ENCODE measurements around the gene LYSET. TPM values are rescaled to one million over a fixed set of nuclear protein-coding genes. Genes with fewer than 3 reads are reported as not detected.
A peak's percentile ranks its signal among the peaks of the same experiment; 100 is the strongest.
"Not testable (repeated sequence)": the region's sequence is repeated elsewhere in the genome, so short reads cannot be mapped to it uniquely, and the experiment has no call there.

The LYSET gene
- total RNA-seq, 4 donors from 2014 or later, result 6.6 to 11.5 (median 7.1) TPM

DNA sequence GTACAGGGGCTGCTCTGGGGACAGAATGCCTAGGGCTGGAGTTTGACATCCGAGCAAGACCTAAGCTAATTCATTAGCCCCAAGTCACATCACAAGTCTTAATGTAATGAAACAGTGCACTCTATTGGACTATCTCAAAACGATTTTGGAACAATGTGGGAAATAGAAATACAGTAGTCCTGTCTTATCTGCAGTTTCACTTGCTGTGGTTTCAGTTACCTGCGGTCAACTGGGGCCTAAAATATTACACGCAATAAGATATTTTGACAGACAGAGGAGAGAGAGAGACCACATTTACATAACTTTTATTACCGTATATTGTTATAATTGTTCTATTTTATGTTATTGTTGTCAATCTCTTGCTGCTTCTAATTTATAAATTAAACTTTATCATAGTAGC lies 21.6 kb upstream of the LYSET start:
- H3K27me3 ChIP-seq, result no peaks in the 10 kb centered on the region
- no peaks in the 10 kb centered on the region for H3K4me1 ChIP-seq
- no peak for DNase-seq (ENCODE audit: low spot score in 2 of 2)
- H3K36me3 ChIP-seq, result no peaks in the 10 kb centered on the region
- TF ChIP-seq POLR2A (IDR thresholded peaks at IDR 0.05), result no peak
- TF ChIP-seq POLR2AphosphoS5 (IDR thresholded peaks at IDR 0.05), result no peak
- TF ChIP-seq EP300 (IDR thresholded peaks at IDR 0.05), result no peak
- TF ChIP-seq, protein P1, sequence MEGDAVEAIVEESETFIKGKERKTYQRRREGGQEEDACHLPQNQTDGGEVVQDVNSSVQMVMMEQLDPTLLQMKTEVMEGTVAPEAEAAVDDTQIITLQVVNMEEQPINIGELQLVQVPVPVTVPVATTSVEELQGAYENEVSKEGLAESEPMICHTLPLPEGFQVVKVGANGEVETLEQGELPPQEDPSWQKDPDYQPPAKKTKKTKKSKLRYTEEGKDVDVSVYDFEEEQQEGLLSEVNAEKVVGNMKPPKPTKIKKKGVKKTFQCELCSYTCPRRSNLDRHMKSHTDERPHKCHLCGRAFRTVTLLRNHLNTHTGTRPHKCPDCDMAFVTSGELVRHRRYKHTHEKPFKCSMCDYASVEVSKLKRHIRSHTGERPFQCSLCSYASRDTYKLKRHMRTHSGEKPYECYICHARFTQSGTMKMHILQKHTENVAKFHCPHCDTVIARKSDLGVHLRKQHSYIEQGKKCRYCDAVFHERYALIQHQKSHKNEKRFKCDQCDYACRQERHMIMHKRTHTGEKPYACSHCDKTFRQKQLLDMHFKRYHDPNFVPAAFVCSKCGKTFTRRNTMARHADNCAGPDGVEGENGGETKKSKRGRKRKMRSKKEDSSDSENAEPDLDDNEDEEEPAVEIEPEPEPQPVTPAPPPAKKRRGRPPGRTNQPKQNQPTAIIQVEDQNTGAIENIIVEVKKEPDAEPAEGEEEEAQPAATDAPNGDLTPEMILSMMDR (IDR thresholded peaks at IDR 0.05), result no peak
- H3K27ac ChIP-seq, result no peak overlapping the region
- H3K4me3 ChIP-seq, result no peak overlapping the region
- WGBS, result 81% methylated on average over 5 of the region's 5 CpGs
- no peaks in the 10 kb centered on the region for H3K9me3 ChIP-seq

DNA sequence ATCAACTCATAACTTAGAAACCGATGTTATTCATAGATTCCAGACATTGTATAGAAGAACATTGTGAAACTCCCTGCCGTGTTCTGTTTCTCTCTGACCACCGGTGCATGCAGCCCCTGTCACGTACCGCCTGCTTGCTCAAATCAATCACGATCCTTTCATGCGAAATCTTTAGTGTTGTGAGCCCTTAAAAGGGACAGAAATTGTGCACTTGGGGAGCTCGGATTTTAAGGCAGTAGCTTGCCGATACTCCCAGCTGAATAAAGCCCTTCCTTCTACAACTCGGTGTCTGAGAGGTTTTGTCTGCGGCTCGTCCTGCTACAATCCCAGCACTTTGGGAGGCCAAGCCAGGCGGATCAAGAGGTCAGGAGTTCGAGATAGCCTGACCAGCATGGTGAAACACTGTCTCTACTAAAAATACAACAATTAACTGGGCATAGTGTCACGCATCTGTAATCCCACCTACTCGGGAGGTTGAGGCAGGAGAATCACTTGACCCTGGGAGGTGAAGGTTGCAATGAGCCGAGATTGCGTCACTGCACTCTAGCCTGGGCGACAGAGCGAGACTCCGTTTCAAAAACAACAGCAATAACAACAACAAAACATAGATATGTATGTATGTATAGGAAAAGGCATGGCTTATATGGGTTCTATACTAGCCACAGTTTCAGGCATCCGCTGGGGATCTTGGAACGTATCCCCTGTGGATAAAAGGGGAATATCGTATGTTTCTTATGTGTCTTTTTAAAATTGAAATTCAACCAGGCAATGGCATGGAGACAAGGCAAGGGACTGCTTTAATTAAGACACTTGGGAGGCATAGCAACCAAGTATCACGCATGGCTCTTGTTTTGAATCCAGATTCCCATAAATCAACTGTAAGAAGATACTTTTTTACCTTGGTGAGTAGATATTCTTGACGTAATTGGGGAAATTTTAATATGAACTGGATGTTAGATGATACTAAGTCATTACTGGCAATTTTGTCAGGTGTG lies 19.5 kb upstream of the LYSET start:
- DNase-seq (ENCODE audit: low spot score in 2 of 2), result peak in 1 of 2 donors; percentile 16
- H3K4me3 ChIP-seq, H3K27me3 ChIP-seq, H3K36me3 ChIP-seq, H3K9me3 ChIP-seq, H3K27ac ChIP-seq, H3K4me1 ChIP-seq: not testable (repeated sequence)
- 85% methylated on average over 26 of the region's 26 CpGs for WGBS

DNA sequence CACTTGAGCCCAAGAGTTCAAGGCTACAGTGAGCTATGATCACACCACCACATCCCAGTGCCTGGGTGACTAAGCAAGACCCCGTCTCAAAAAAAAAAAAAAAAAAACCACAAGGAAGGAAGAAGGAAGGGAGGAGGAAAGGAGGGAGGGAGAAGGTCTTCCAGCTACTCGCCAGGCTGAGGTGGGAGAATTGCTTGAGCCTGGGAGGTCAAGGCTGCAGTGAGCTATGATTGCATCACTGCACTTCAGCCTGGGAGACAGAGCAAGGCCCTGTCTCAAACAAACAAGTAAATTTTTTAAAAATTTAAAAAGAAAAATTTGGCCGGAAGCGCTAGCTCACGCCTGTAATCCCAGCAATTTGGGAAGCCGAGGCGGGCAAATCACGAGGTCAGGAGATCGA lies 16.5 kb upstream of the LYSET start:
- WGBS, result 90% methylated on average over 9 of the region's 9 CpGs
- H3K27ac ChIP-seq; H3K4me3 ChIP-seq; H3K36me3 ChIP-seq; H3K9me3 ChIP-seq; H3K4me1 ChIP-seq; H3K27me3 ChIP-seq; DNase-seq (ENCODE audit: low spot score in 2 of 2): not testable (repeated sequence)

DNA sequence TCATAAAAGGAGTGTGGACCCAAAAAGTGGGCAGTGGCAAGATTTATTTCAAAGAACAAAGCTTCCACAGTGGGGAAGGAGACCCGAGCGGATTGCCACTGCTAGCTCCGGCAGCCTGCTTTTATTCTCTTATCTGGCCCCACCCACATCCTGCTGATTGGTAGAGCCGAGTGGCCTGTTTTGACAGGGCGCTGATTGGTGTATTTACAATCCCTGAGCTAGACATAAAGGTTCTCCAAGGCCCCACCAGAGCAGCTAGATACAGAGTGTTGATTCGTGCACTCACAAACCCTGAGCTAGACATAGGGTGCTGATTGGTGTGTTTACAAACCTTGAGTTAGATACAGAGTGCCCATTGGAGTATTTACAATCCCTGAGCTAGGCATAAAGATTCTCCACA lies 15.5 kb upstream of the LYSET start:
- not testable (repeated sequence) for H3K9me3 ChIP-seq; H3K27ac ChIP-seq; H3K4me3 ChIP-seq; H3K27me3 ChIP-seq; H3K4me1 ChIP-seq; DNase-seq (ENCODE audit: low spot score in 2 of 2); H3K36me3 ChIP-seq
- 81% methylated on average over 6 of the region's 6 CpGs for WGBS

DNA sequence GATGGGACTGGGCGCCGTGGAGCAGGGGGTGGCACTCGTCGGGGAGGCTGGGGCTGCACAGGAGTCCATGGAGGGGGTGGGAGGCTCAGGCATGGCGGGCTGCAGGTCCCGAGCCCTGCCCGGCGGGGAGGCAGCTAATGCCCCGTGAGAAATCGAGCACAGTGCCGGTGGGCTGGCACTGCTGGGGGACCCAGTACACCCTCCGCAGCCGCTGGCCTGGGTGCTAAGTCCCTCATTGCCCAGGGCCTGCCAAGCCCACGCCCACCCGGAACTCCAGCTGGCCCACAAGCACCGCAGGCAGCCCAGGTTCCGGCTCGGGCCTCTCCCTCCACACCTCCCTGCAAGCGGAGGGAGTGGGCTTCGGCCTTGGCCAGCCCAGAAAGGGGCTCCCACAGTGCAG lies 15.0 kb upstream of the LYSET start:
- not testable (repeated sequence) for H3K4me1 ChIP-seq; H3K36me3 ChIP-seq; H3K4me3 ChIP-seq; H3K9me3 ChIP-seq; H3K27ac ChIP-seq; DNase-seq (ENCODE audit: low spot score in 2 of 2); H3K27me3 ChIP-seq
- 89% methylated on average over 14 of the region's 20 CpGs for WGBS

DNA sequence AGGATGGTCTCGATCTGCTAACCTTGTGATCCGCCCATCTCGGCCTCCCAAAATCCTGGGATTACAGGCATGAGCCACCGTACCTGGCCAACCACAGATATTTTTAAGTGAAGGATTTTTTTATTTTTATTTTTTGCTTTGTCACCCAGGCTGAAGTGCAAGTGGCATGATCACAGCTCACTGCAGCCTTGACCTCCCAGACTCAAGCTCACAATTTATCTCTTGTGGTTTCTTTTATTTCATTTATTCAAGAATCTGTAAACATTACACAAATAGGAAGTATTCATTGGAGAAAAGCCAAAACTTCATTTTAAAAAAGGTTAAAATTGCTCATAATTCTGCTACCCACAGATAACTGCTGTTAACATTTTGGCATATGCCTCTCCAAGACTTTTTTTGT lies 13.7 kb upstream of the LYSET start:
- no peak overlapping the region for H3K27ac ChIP-seq
- WGBS, result 80% methylated on average over 4 of the region's 4 CpGs
- no peak for TF ChIP-seq POLR2A (IDR thresholded peaks at IDR 0.05)
- TF ChIP-seq, protein P1 (IDR thresholded peaks at IDR 0.05), result no peak
- no peak for TF ChIP-seq POLR2AphosphoS5 (IDR thresholded peaks at IDR 0.05)
- no peak for TF ChIP-seq EP300 (IDR thresholded peaks at IDR 0.05)
- H3K9me3 ChIP-seq, result no peaks in the 10 kb centered on the region
- no peak overlapping the region for H3K4me3 ChIP-seq
- DNase-seq (ENCODE audit: low spot score in 2 of 2), result no peak
- no peaks in the 10 kb centered on the region for H3K36me3 ChIP-seq
- no peaks in the 10 kb centered on the region for H3K27me3 ChIP-seq
- no peaks in the 10 kb centered on the region for H3K4me1 ChIP-seq

DNA sequence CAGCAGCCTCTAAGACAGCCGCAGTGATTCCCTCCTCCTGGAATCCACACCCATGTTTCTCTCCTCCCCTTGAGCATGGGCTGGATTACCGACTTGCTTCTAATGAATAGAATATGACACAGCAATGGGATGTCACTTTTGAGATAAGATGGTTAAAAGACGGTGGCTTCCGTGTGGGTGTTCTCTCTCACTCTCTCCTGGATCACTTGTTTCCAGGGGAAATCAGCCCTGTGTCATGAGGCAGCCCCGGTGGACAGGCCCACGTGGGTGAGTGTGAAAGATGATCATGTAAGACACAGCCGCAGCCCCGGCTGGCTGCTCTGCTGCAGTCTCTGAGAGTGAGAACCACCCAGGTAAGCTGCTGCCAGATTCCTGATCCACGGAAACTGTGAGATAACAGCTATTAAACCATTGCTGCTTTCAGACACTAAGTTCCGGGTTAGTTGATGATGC lies 11.1 kb upstream of the LYSET start:
- TF ChIP-seq, protein P1 (IDR thresholded peaks at IDR 0.05), result no peak
- TF ChIP-seq POLR2A (IDR thresholded peaks at IDR 0.05) (no peak), EP300 (IDR thresholded peaks at IDR 0.05) (no peak), POLR2AphosphoS5 (IDR thresholded peaks at IDR 0.05) (no peak)
- no peak overlapping the region for H3K4me3 ChIP-seq
- no peaks in the 10 kb centered on the region for H3K36me3 ChIP-seq
- no peak for DNase-seq (ENCODE audit: low spot score in 2 of 2)
- H3K9me3 ChIP-seq, result no peaks in the 10 kb centered on the region
- H3K27me3 ChIP-seq, result no peaks in the 10 kb centered on the region
- H3K27ac ChIP-seq, result no peak overlapping the region
- 24% methylated on average over 10 of the region's 10 CpGs for WGBS
- no peaks in the 10 kb centered on the region for H3K4me1 ChIP-seq

DNA sequence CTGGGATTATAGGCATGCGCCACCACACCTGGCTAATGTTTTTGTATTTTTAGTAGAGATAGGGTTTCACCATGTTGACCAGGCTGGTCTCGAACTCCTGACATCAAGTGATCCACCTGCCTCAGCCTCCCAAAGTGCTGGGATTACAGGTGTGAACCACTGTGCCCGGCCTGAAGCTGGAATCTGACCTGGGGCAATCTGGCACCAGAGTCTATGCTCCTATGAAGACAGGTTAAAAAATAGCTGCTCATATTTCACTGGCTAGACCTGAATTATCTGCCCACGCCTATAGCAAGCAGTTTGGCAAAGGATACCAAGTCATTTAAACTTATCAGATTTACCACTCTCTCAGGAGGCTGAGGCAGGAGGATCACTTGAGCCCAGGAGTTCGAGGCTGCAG lies 10.4 kb upstream of the LYSET start:
- not testable (repeated sequence) for H3K9me3 ChIP-seq; H3K4me1 ChIP-seq; H3K4me3 ChIP-seq; H3K36me3 ChIP-seq; DNase-seq (ENCODE audit: low spot score in 2 of 2); H3K27ac ChIP-seq; H3K27me3 ChIP-seq
- WGBS, result 59% methylated on average over 5 of the region's 5 CpGs
